ENCODE measurements around the gene LSP1. TPM values are rescaled to one million over a fixed set of nuclear protein-coding genes. Genes with fewer than 3 reads are reported as not detected.

The LSP1 gene
- total and polyA plus RNA-seq, 12 donors = 4.0 to 1,341 (median 278) TPM

GRCh38 chr11:1936072-1936780, 83.3 kb downstream of the LSP1 start:
- H3K9me3 ChIP-seq (replicated peaks in 1 of 3) = no peaks in the 10 kb centered on the region
- peak in 2 of 7 donors; percentile 5 to 13 for DNase-seq
- peaks cover 0 to 3% of the 10 kb centered on the region in 2 donors for H3K4me1 ChIP-seq (replicated peaks in 1 of 2)
- no peak overlapping the region for H3K4me3 ChIP-seq
- H3K27me3 ChIP-seq = no peaks in the 10 kb centered on the region
- 91 to 100% (median 93%) methylated on average over 4 to 34 of the region's 34 CpGs for WGBS, 4 donors
- intact Hi-C loops (cut with DNase I) = no loop called here
- TF ChIP-seq POLR2A (IDR thresholded peaks at IDR 0.05) = no peak
- no peak overlapping the region for H3K27ac ChIP-seq
- H3K36me3 ChIP-seq (replicated peaks in 1 of 2) = no peaks in the 10 kb centered on the region

- Histone ChIP-seq H3K4me1 (replicated peaks in 1 of 2) (no peaks in the 10 kb centered on the region), H3K27me3 (no peaks in the 10 kb centered on the region), H3K4me3 (no peak overlapping the region), H3K36me3 (replicated peaks in 1 of 2) (no peaks in the 10 kb centered on the region), H3K9me3 (replicated peaks in 1 of 3) (no peaks in the 10 kb centered on the region), H3K27ac (no peak overlapping the region)
- 90 to 92% (median 90%) methylated on average over 10 to 34 of the region's 34 CpGs; no CpG with 5 or more reads in 1 of the 4 donors for WGBS, 4 donors
- intact Hi-C loops (cut with DNase I) = no loop called here
- TF ChIP-seq POLR2A (IDR thresholded peaks at IDR 0.05) (no peak), CTCF (IDR thresholded peaks at IDR 0.05) (no peak)
- DNase-seq = peak in 2 of 7 donors; percentile 11
Measured at GRCh38 chr11:1936781-1937615, 84.1 kb downstream of the LSP1 start.

- H3K27ac ChIP-seq = no peak overlapping the region
- TF ChIP-seq POLR2A (IDR thresholded peaks at IDR 0.05) (no peak), CTCF (IDR thresholded peaks at IDR 0.05) (no peak)
- H3K4me1 ChIP-seq (replicated peaks in 1 of 2) = no peaks in the 10 kb centered on the region
- no peak overlapping the region for H3K4me3 ChIP-seq
- intact Hi-C loops (cut with DNase I) = loop anchor here in 1 of 2 donors (1.0 kb wide), 1 partner anchor 24 kb away; no protein-coding TSS in a partner anchor
- no peaks in the 10 kb centered on the region for H3K27me3 ChIP-seq
- WGBS, 4 donors = 87 to 92% (median 88%) methylated on average over 19 to 35 of the region's 35 CpGs
- DNase-seq = peak in 2 of 7 donors; percentile 4 to 11
- no peaks in the 10 kb centered on the region for H3K36me3 ChIP-seq (replicated peaks in 1 of 2)
- no peaks in the 10 kb centered on the region for H3K9me3 ChIP-seq (replicated peaks in 1 of 3)
Measured at GRCh38 chr11:1937616-1938342, 84.9 kb downstream of the LSP1 start.

- Histone ChIP-seq H3K36me3 (replicated peaks in 1 of 2) (no peaks in the 10 kb centered on the region), H3K4me3 (no peak overlapping the region), H3K27ac (peak overlapping the region in 1 of 5 donors; percentile 44), H3K27me3 (no peaks in the 10 kb centered on the region), H3K4me1 (replicated peaks in 1 of 2) (no peaks in the 10 kb centered on the region), H3K9me3 (replicated peaks in 1 of 3) (no peaks in the 10 kb centered on the region)
- peak in 2 of 7 donors; percentile 10 to 11 for DNase-seq
- TF ChIP-seq CTCF (IDR thresholded peaks at IDR 0.05) = no peak
- TF ChIP-seq POLR2A (IDR thresholded peaks at IDR 0.05) = no peak
- WGBS, 4 donors = 75 to 80% (median 79%) methylated on average over 11 to 27 of the region's 27 CpGs
- intact Hi-C loops (cut with DNase I) = loop anchor here in 1 of 2 donors (1.0 kb wide), 1 partner anchor 25 kb away; no protein-coding TSS in a partner anchor
Measured at GRCh38 chr11:1938343-1939005, 85.6 kb downstream of the LSP1 start.

All from adrenal gland (tissue), 12 donors.